SK-N-SH (cell line): ENCODE results near the gene TIAM2.

Source experiments
- CTCF ChIP-seq: fragments of 200-600 bp; sonication (generic); IDR thresholded peaks from 2 replicates; pipeline ENCODE4 v1.6.1; 2017; ENCODE audit warnings: antibody characterized with exemption, mild to moderate bottlenecking, moderate library complexity
- EP300 ChIP-seq, 2 experiments: IDR thresholded peaks; 2 replicates each; pipeline versions ENCODE4 v1.4.0 to v1.6.1; 2012; ENCODE audit warnings: borderline replicate concordance in 1 of 2, low read depth in 1 of 2, low read length in 1 of 2
- SIN3A ChIP-seq: IDR thresholded peaks from 2 replicates; pipeline ENCODE4 v1.6.1; 2012; ENCODE audit warnings: low read depth, mild to moderate bottlenecking, low read length, moderate library complexity, borderline replicate concordance
- SMC3 ChIP-seq: IDR thresholded peaks from 2 replicates; pipeline ENCODE4 v1.6.1; 2012; ENCODE audit warnings: low read depth, low read length, improper control_type of control experiment
- YY1 ChIP-seq: IDR thresholded peaks from 2 replicates; pipeline ENCODE4 v1.4.0; 2012; ENCODE audit warnings: low read depth, mild to moderate bottlenecking

- TF ChIP-seq YY1 (no peak), EP300 (IDR thresholded peaks at IDR 0.05; ENCODE audit: borderline replicate concordance in 1 of 2, low read depth in 1 of 2, low read length in 1 of 2) (no peak), SMC3 (no peak), SIN3A (no peak), CTCF (no peak)
Measured at GRCh38 chr6:154960854-154961530, 34.1 kb upstream of the TIAM2 start.
